Gastroesophageal sphincter (tissue), 4 donors: ENCODE measurements around the gene MINDY4. TPM values are rescaled to one million over a fixed set of nuclear protein-coding genes. Genes with fewer than 3 reads are reported as not detected.

ENCODE experiments used
- ATAC-seq: fragments of 150-250 bp; one replicate; pipeline ENCODE4 v1.9.1; 2016; ENCODE audit warnings: mild to moderate bottlenecking, moderate library complexity
- H3K27ac ChIP-seq, 4 donors: fragments of 200-600 bp; sonication (generic) in 3 of 4; 1 replicate in 3 of 4; 2 replicates in 1 of 4; pipeline ENCODE4 v1.5.1; 2016 to 2019
- H3K27me3 ChIP-seq: fragments of 200-600 bp; sonication (generic); one replicate; pipeline ENCODE4 v1.5.1; 2019
- H3K36me3 ChIP-seq, 2 donors: fragments of 200-600 bp; sonication (generic); one replicate each; pipeline ENCODE4 v1.5.1; 2019; ENCODE audit warnings: control low read depth in 1 of 2
- H3K4me1 ChIP-seq, 3 donors: fragments of 200-600 bp; sonication (generic); 1 replicate in 2 of 3; 2 replicates in 1 of 3; pipeline ENCODE4 v1.5.1; 2016 to 2019; ENCODE audit warnings: control low read depth in 2 of 3
- H3K4me3 ChIP-seq, 2 donors: fragments of 200-600 bp; sonication (generic); one replicate each; pipeline ENCODE4 v1.5.1; 2019; ENCODE audit warnings: mild to moderate bottlenecking in 1 of 2, moderate library complexity in 1 of 2
- H3K9me3 ChIP-seq, 3 donors: fragments of 200-600 bp; sonication (generic); one replicate each; pipeline ENCODE4 v1.5.1; 2017 to 2019; ENCODE audit warnings: control low read depth in 2 of 3
- EP300 ChIP-seq: sonication (generic); formaldehyde crosslinking; IDR thresholded peaks from one replicate; pipeline ENCODE4 v1.6.1; 2017; ENCODE audit warnings: antibody characterized with exemption, mild to moderate bottlenecking
- POLR2A ChIP-seq, 2 donors: fragments of 450-650 bp; IDR thresholded peaks; one replicate each; pipeline ENCODE4 v1.6.1; 2017; ENCODE audit warnings: antibody characterized with exemption in 2 of 2, mild to moderate bottlenecking in 2 of 2, moderate library complexity in 1 of 2
- POLR2AphosphoS5 ChIP-seq: sonication (generic); formaldehyde crosslinking; IDR thresholded peaks from one replicate; pipeline ENCODE4 v1.6.1; 2017; ENCODE audit warnings: antibody characterized with exemption
- WGBS, 2 donors: methylation state at CpG; one replicate each; pipeline ENCODE4 v1.1.5; 2018; ENCODE audit warnings: low coverage in 1 of 2; 5-methylcytosine and 5-hydroxymethylcytosine counted together
- total RNA-seq, 4 donors: library from RNA; depleted of rRNA; stranded (reverse); fragments of >200 nt; gene quantifications; one replicate each; pipeline ENCODE4 v1.1.0, GENCODE V29; 2016
- TF ChIP-seq, protein P1 (sequence below), 4 experiments: fragments of 200-600 bp in 2 of 4; fragments of 450-650 bp in 2 of 4; sonication (generic) in 1 of 4; IDR thresholded peaks; one replicate each; pipeline ENCODE4 v1.5.1; 2017 to 2019; ENCODE audit warnings: antibody characterized with exemption in 4 of 4, mild to moderate bottlenecking in 2 of 4, moderate library complexity in 2 of 4

The MINDY4 gene
- total RNA-seq, 4 donors from 2014 or later, result 5.6 to 31.8 (median 20.4) TPM

DNA sequence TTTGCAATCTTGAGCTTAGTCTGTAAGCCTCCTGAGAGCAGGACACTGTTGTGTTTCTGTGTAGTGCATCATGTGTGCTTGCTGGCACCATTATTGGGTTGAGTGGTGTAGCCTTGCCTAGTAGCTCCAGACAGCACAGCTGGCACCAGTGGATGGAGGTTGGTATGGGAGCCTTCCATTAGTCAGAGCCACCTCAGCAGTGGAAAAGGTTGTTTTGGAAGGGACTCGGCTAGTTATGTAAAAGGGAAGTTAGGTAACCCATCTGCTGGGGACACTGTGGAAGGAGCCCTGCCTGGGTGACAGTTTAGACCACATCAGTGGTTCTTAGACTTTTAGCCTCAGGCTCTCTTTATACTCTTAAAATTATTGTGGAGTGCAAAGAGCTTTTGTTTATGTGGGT lies 16.3 kb downstream of the MINDY4 start:
- H3K4me3 ChIP-seq, result no peak overlapping the region
- H3K27ac ChIP-seq, result no peak overlapping the region
- TF ChIP-seq POLR2A (IDR thresholded peaks at IDR 0.05) (no peak), EP300 (no peak)
- TF ChIP-seq, protein P1, sequence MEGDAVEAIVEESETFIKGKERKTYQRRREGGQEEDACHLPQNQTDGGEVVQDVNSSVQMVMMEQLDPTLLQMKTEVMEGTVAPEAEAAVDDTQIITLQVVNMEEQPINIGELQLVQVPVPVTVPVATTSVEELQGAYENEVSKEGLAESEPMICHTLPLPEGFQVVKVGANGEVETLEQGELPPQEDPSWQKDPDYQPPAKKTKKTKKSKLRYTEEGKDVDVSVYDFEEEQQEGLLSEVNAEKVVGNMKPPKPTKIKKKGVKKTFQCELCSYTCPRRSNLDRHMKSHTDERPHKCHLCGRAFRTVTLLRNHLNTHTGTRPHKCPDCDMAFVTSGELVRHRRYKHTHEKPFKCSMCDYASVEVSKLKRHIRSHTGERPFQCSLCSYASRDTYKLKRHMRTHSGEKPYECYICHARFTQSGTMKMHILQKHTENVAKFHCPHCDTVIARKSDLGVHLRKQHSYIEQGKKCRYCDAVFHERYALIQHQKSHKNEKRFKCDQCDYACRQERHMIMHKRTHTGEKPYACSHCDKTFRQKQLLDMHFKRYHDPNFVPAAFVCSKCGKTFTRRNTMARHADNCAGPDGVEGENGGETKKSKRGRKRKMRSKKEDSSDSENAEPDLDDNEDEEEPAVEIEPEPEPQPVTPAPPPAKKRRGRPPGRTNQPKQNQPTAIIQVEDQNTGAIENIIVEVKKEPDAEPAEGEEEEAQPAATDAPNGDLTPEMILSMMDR (IDR thresholded peaks at IDR 0.05), result no peak
- H3K9me3 ChIP-seq, result no peaks in the 10 kb centered on the region
- no peaks in the 10 kb centered on the region for H3K27me3 ChIP-seq
- no peak for ATAC-seq
- peaks cover 0 to 69% of the 10 kb centered on the region in 2 donors for H3K36me3 ChIP-seq
- WGBS, 2 donors, result 67 to 86% methylated on average over 1 of the region's 1 CpG
- peaks cover 0 to 17% (median 0%) of the 10 kb centered on the region in 3 donors for H3K4me1 ChIP-seq

DNA sequence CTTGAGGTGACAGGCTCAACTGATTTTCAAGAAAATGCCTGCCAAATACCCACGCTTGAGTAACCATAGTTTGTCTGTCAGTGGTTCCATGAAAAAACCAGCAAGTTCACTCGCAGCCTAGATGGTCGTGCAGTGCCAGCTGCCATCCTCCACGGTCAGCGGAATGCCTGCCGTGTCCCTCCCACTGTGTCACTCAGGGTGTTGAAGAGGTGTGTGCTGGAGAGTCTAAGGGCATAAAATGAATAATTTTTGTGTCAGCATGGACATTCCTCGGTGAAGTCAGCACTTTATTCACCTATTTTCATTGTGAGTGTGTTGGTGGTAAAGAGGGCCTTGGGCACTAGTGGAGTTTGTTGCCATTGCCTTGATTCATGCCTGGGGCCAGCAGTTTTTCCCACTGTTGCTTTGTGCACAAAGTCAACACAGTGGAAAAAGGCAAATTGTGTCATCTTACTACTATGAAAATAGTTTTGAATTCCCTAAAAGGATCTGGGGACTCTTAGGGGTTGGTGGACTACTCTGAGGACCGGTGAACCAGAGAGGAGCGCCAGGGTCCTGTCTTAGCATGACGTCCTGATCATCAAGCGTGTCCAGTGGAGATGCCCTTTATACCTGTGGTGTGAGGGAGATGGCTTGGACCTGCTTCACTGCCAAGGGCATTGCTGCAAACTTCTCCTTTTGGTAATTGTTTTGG lies 17.6 kb downstream of the MINDY4 start:
- 56 to 78% methylated on average over 7 to 10 of the region's 11 CpGs for WGBS, 2 donors
- Histone ChIP-seq H3K27ac (peak overlapping the region in 3 of 4 donors; percentile 16 to 63 (median 46)), H3K27me3 (no peaks in the 10 kb centered on the region), H3K36me3 (peaks cover 0 to 63% of the 10 kb centered on the region in 2 donors), H3K4me1 (peaks cover 0 to 17% (median 0%) of the 10 kb centered on the region in 3 donors), H3K4me3 (no peak overlapping the region), H3K9me3 (no peaks in the 10 kb centered on the region)
- TF ChIP-seq POLR2A (IDR thresholded peaks at IDR 0.05) (no peak), POLR2AphosphoS5 (no peak), EP300 (no peak)
- TF ChIP-seq, protein P1 (IDR thresholded peaks at IDR 0.05), result no peak
- no peak for ATAC-seq

DNA sequence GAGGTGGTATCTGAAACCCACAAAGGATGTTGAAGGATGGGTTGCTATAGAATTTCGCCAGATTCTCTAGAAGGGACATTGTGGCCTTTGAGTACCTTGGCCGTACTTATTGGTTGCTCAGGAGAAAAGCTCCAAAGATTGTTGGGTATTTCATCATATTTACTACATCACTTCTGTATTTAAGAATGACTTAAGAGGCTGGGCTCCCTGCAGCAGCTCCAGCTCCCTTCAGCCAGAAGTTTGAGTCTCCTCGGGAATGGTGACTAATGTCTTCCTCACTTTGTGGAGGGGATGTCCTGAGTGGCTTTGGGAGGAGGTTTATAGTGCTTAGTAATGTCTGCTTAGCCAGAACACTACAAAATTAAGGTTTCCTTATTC lies 18.1 kb downstream of the MINDY4 start:
- WGBS, 2 donors, result 57 to 82% methylated on average over 2 of the region's 3 CpGs
- Histone ChIP-seq H3K27me3 (no peaks in the 10 kb centered on the region), H3K4me3 (no peak overlapping the region), H3K27ac (peak overlapping the region in 3 of 4 donors; percentile 16 to 63 (median 46)), H3K36me3 (peaks cover 0 to 63% of the 10 kb centered on the region in 2 donors), H3K9me3 (no peaks in the 10 kb centered on the region), H3K4me1 (peaks cover 0 to 17% (median 0%) of the 10 kb centered on the region in 3 donors)
- peak; percentile 92 for ATAC-seq
- TF ChIP-seq EP300 (no peak), POLR2A (IDR thresholded peaks at IDR 0.05) (no peak)

DNA sequence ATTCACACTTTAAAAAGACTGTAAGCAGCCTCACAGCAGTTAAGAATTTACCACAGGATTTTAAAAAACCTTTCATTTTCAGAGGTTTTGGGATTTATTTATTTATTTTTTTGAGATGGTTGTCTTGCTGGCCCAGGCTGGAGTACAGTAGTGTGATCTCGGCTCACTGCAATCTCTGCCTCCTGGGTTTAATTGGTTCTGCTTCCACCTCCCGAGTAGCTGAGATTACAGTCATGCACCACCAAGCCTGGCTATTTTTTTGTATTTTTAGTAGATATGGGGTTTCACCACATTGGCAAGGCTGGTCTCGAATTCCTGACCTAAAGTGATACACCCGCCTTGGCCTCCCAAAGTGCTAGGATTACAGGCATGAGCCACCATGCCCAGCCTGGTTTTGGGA lies 19.1 kb downstream of the MINDY4 start:
- H3K4me1 ChIP-seq, result peaks cover 0 to 23% (median 4%) of the 10 kb centered on the region in 3 donors
- TF ChIP-seq EP300, result no peak
- 70 to 100% methylated on average over 1 to 2 of the region's 4 CpGs for WGBS, 2 donors
- peak overlapping the region in 2 of 4 donors; percentile 0 to 63 for H3K27ac ChIP-seq
- no peaks in the 10 kb centered on the region for H3K9me3 ChIP-seq
- no peaks in the 10 kb centered on the region for H3K27me3 ChIP-seq
- no peak for ATAC-seq
- peaks cover 0 to 56% of the 10 kb centered on the region in 2 donors for H3K36me3 ChIP-seq
- no peak overlapping the region for H3K4me3 ChIP-seq

DNA sequence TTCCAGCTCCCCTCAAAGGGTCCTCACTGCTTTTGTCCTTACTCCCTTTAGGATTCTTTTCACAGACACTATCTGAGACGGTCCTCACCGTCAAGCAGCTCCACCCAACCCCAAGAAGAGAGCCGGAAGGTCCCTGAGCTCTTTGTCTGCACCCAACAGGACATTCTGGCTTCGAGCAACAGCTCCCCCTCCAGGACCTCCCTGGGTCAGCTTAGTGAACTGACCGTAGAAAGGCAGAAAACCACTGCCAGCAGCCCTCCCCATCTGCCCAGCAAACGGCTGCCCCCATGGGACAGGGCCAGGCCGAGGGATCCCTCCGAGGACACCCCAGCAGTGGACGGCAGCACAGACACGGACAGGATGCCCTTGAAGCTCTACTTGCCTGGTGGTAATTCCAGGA lies 19.9 kb downstream of the MINDY4 start:
- TF ChIP-seq, protein P1 (IDR thresholded peaks at IDR 0.05), result peak in 1 of 4 experiments; percentile 25
- TF ChIP-seq POLR2AphosphoS5, result no peak
- TF ChIP-seq EP300, result no peak
- ATAC-seq, result no peak
- Histone ChIP-seq H3K27ac (peak overlapping the region in 2 of 4 donors; percentile 0 to 63), H3K36me3 (peaks cover 0 to 48% of the 10 kb centered on the region in 2 donors), H3K9me3 (no peaks in the 10 kb centered on the region), H3K4me3 (no peak overlapping the region), H3K4me1 (peaks cover 0 to 30% (median 12%) of the 10 kb centered on the region in 3 donors), H3K27me3 (no peaks in the 10 kb centered on the region)
- 30% methylated on average over 2 of the region's 10 CpGs; no CpG with 5 or more reads in 1 of the 2 donors for WGBS, 2 donors
